IPS-18c (cell line): ENCODE measurements around the gene IPO13.

Experiments used
- H3K4me3 ChIP-seq: 2 replicates; pipeline ENCODE4 v1.7.0; 2013; ENCODE audit warnings: low read depth, mild to moderate bottlenecking, low read length, moderate library complexity; ENCODE audit not compliant: insufficient read depth
- H3K9me3 ChIP-seq: one replicate; pipeline ENCODE4 v1.6.1; 2013; ENCODE audit warnings: mild to moderate bottlenecking, low read length, moderate library complexity; ENCODE audit not compliant: control insufficient read depth, insufficient read depth

IPO13 gene

DNA sequence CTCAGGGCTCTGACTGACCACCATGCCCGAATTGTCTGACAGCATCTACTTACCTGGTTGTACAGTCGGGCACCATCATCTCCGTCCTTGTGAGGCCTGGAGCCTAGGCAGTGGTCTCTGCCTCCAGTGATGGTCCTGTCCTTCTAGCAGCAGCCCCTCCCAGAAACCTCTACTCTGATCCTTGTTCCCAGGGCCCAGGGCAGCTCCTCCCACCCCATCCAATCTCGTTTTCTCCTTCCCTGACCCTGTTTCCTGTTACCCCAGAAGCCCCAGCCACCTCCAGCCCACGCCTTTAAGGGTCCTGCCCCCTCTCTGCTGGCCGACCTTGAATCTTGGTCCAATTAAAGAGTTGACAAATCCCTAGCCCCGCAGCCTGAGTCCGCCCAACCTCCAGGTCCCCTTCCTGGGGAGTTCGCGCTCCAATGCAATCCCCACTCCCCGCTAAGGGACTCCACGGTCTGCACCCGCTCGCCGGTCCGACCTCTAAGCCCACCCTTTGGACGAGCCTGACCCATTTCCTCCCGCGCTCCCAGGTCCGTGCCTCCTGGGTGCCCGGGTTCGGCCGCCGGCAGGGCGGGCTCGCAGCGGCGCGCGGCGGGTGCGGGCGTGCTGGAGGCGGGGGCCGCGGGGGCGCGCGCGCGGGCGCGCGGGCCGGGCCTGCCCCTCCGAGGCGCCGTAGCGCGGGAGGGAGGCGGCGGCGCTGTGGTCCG lies 32.0 kb downstream of the IPO13 start, which contains the start of gene B4GALT2:
TSS of gene B4GALT2 (plus strand) at position 660 of the 710 bp plus-strand sequence. CDS start 1,951 bp downstream, outside the sequence.
- Histone ChIP-seq H3K9me3 (peaks cover 3% of the 10 kb centered on the region), H3K4me3 (peak within 1 kb of the TSS; percentile 89)

- Histone ChIP-seq H3K4me3 (peak overlapping the region; percentile 65), H3K9me3 (peaks cover 3% of the 10 kb centered on the region)
These were observed 32.4 kb downstream of the IPO13 start for GRCh38 chr1:43979261-43979527.

DNA sequence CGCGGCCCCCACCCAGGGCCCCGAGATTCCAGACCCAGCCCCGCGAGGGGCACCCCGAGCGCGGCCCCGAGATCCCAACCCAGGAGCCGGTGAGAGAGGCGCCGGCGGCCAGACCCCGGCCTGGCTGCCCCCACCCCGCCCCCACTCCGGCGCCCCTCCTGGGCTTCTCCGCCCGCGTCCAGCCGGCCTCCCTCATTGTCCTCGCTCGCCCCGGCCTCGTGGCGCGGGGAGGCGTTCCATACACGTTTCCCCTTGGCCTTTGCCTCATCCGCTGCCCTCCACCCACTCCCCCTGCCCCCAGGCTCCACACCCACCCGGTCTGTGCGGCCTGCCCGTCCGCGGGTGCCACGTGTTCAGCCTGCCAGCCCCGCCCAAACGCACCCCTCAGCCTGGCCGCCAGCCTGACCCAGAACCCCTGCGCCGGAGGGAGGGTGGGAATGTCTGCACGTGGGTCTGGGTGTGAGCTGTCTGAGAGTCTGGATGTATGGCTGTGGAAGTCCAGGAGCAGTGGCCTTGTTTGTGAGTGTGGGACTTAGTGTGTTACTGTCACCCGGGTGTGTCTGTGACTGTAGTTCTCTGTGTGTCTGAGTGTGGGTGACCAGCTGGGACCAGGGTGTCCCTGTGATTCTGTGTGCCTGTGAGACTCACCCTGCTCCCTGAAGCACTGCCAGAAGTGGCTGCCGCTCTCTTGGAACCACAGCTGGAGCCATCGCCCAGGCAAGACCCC lies 32.9 kb downstream of the IPO13 start:
- Histone ChIP-seq H3K9me3 (peaks cover 3% of the 10 kb centered on the region), H3K4me3 (peak overlapping the region; percentile 65)

DNA sequence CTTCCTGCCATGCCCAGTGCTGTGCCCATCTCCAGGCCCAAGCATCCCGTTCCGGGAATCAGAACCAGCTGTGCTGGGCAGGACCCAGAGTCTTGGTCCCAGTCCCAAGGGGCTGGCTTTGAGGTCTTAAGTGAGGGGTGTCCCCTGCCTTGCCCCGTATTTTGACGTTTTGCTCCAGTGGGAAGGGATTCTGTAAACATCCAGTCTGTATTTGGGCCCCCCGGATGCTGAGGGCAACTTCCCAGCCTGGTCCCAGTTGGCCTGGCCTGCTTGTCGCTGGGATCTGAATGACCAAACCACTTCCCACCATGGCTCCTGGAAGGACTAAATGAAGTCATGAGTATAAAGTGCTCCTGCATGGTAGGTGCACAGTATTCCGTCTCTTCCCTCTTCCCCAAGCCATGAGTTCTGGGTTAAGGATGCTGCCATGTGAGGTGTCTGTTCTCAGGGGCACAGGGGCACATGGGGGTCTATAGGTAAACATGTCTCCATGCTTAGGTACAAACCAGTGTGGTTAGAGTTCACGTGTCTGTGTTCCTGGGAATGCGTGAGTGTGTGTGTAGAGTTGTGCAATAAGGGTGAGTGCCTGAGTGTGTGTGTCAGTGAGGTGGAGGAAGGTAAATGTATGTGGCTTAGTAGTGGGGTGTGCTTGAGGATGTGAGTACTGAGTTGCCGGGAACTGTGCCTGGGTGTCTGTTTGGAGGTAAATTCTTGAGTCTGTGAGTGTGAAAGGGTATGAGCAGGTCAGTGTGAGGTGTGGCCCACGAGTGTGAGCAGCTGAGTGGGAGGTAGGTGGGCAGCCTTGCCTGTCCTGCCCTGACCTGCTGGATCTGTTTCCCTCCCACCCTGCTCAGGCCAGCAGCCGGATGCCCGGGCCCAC lies 33.7 kb downstream of the IPO13 start:
- no peaks in the 10 kb centered on the region for H3K9me3 ChIP-seq
- peak overlapping the region; percentile 65 for H3K4me3 ChIP-seq

DNA sequence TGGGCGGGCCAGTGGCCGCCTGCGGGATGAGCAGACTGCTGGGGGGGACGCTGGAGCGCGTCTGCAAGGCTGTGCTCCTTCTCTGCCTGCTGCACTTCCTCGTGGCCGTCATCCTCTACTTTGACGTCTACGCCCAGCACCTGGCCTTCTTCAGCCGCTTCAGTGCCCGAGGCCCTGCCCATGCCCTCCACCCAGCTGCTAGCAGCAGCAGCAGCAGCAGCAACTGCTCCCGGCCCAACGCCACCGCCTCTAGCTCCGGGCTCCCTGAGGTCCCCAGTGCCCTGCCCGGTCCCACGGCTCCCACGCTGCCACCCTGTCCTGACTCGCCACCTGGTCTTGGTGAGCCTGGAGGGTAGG lies 34.4 kb downstream of the IPO13 start:
- H3K9me3 ChIP-seq: no peaks in the 10 kb centered on the region
- no peak overlapping the region for H3K4me3 ChIP-seq

DNA sequence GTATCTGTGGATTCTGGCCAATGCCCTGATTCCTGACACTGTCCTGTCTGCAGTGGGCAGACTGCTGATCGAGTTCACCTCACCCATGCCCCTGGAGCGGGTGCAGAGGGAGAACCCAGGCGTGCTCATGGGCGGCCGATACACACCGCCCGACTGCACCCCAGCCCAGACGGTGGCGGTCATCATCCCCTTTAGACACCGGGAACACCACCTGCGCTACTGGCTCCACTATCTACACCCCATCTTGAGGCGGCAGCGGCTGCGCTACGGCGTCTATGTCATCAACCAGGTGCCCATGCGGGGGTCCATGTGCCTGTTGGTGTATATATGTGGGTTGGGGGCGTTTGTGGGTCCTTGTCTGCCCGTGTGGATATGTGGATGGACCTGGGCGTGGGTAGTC lies 34.9 kb downstream of the IPO13 start:
- Histone ChIP-seq H3K9me3 (no peaks in the 10 kb centered on the region), H3K4me3 (no peak overlapping the region)

- no peaks in the 10 kb centered on the region for H3K9me3 ChIP-seq
- H3K4me3 ChIP-seq: no peak overlapping the region
These were observed 35.5 kb downstream of the IPO13 start for GRCh38 chr1:43982241-43982640.

GRCh38 chr1:43982808-43983207 lies 36.1 kb downstream of the IPO13 start:
- Histone ChIP-seq H3K9me3 (no peaks in the 10 kb centered on the region), H3K4me3 (no peak overlapping the region)

- no peaks in the 10 kb centered on the region for H3K9me3 ChIP-seq
- no peak overlapping the region for H3K4me3 ChIP-seq
These were observed 36.6 kb downstream of the IPO13 start for GRCh38 chr1:43983253-43983899.

DNA sequence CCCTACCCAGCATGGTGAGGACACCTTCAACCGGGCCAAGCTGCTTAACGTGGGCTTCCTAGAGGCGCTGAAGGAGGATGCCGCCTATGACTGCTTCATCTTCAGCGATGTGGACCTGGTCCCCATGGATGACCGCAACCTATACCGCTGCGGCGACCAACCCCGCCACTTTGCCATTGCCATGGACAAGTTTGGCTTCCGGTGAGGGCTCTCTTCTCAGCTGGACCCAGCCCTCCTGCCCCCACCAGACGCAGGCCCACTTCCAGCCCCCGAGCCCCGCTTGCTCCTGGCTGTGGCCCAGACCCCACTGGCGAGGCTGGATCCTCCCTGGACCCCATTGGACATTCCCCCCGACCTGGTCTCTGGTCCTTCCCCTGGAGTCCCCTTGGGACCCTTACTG lies 38.1 kb downstream of the IPO13 start:
- Histone ChIP-seq H3K9me3 (no peaks in the 10 kb centered on the region), H3K4me3 (no peak overlapping the region)

GRCh38 chr1:43985984-43986595 lies 39.3 kb downstream of the IPO13 start:
- H3K9me3 ChIP-seq: no peaks in the 10 kb centered on the region
- no peak overlapping the region for H3K4me3 ChIP-seq

GRCh38 chr1:43986712-43987111 lies 40.0 kb downstream of the IPO13 start:
- H3K4me3 ChIP-seq: no peak overlapping the region

GRCh38 chr1:43987159-43987902 lies 40.6 kb downstream of the IPO13 start:
- H3K9me3 ChIP-seq: no peaks in the 10 kb centered on the region
- H3K4me3 ChIP-seq: no peak overlapping the region

More at GRCh38 chr1:43986712-43987111, 40.0 kb downstream of the IPO13 start:
- H3K9me3 ChIP-seq: no peaks in the 10 kb centered on the region

GRCh38 chr1:43990271-43991199 lies 43.8 kb downstream of the IPO13 start:
- Histone ChIP-seq H3K4me3 (peak overlapping the region; percentile 77), H3K9me3 (no peaks in the 10 kb centered on the region)

DNA sequence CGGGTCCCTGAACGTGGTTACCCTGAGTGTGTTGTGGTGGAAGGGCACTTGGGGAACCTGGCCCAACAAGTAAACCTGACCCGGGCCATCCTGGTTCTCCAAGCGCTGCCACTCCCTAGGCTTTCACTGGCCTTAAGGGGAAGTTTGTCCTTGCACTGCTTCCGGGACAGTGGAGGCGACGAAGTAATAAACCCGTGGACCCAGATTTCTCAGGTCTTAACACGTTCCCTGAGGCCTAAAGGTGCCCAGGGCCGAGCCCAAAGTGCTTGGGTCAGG lies 44.4 kb downstream of the IPO13 start:
- H3K9me3 ChIP-seq: no peaks in the 10 kb centered on the region
- peak overlapping the region; percentile 77 for H3K4me3 ChIP-seq
